HG03378 (cell line): ENCODE results near the gene PARD3.
"Not testable (repeated sequence)": the region's sequence is repeated elsewhere in the genome, so short reads cannot be mapped to it uniquely, and the experiment has no call there.

Source experiments
- ATAC-seq: cut with Tn5 transposase; IDR thresholded peaks from one replicate; pipeline ENCODE4 v1.9.1; 2021; ENCODE audit warnings: mild to moderate bottlenecking, moderate library complexity; ENCODE audit not compliant: unreplicated experiment

PARD3 gene

GRCh38 chr10:34800624-34801023 lies 14.5 kb downstream of the PARD3 start:
- ATAC-seq = no peak

- ATAC-seq = no peak
Measured at GRCh38 chr10:34798654-34799053, 16.4 kb downstream of the PARD3 start.

- no peak for ATAC-seq
Measured at GRCh38 chr10:34797155-34797554, 17.9 kb downstream of the PARD3 start.

- ATAC-seq = no peak
Measured at GRCh38 chr10:34796133-34796532, 19.0 kb downstream of the PARD3 start.

GRCh38 chr10:34795334-34795733 lies 19.8 kb downstream of the PARD3 start:
- ATAC-seq = no peak

- ATAC-seq = no peak
Measured at GRCh38 chr10:34794835-34795234, 20.3 kb downstream of the PARD3 start.

- not testable (repeated sequence) for ATAC-seq
Measured at GRCh38 chr10:34793581-34793980, 21.5 kb downstream of the PARD3 start.

GRCh38 chr10:34792881-34793280 lies 22.2 kb downstream of the PARD3 start:
- ATAC-seq = no peak

GRCh38 chr10:34791947-34792346 lies 23.1 kb downstream of the PARD3 start:
- ATAC-seq = no peak

- ATAC-seq = no peak
Measured at GRCh38 chr10:34791228-34791627, 23.9 kb downstream of the PARD3 start.

- ATAC-seq = no peak
Measured at GRCh38 chr10:34789966-34790506, 25.1 kb downstream of the PARD3 start.

GRCh38 chr10:34786464-34786863 lies 28.6 kb downstream of the PARD3 start:
- no peak for ATAC-seq

GRCh38 chr10:34781711-34782110 lies 33.4 kb downstream of the PARD3 start:
- no peak for ATAC-seq

GRCh38 chr10:34780818-34781380 lies 34.2 kb downstream of the PARD3 start:
- peak; percentile 79 for ATAC-seq

GRCh38 chr10:34778237-34778636 lies 36.9 kb downstream of the PARD3 start:
- no peak for ATAC-seq

- no peak for ATAC-seq
Measured at GRCh38 chr10:34776090-34776690, 38.9 kb downstream of the PARD3 start.

GRCh38 chr10:34775044-34775637 lies 40.0 kb downstream of the PARD3 start:
- no peak for ATAC-seq

GRCh38 chr10:34773636-34774630 lies 41.2 kb downstream of the PARD3 start:
- ATAC-seq = no peak

GRCh38 chr10:34771525-34771924 lies 43.6 kb downstream of the PARD3 start:
- ATAC-seq = no peak

GRCh38 chr10:34771106-34771505 lies 44.0 kb downstream of the PARD3 start:
- ATAC-seq = no peak

GRCh38 chr10:34769899-34770298 lies 45.2 kb downstream of the PARD3 start:
- no peak for ATAC-seq
